Stimulated activated naive B cell treated with anti-CD40 and anti-IgM and Interleukin-4, amounts not matched to agents 10 μg/mL and 1 μg/mL and 100 μg/mL, for 72 hours (primary cell): ENCODE measurements around the gene TRIM44.
"Not testable (repeated sequence)": the region's sequence is repeated elsewhere in the genome, so short reads cannot be mapped to it uniquely, and the experiment has no call there.

Experiments
- ATAC-seq, 2 donors: fragments of 150-1000 bp; cut with Tn5 transposase; replicated peaks; 2 replicates each; pipeline ENCODE4 v1.10.0; 2021; ENCODE audit warnings: moderate library complexity in 1 of 2
- DNase-seq: peaks from one replicate; pipeline ENCODE4 v3.0.0; 2021
- H3K27ac Mint-ChIP-seq: one replicate; pipeline ENCODE4 v1.8.0; 2022; ENCODE audit warnings: mild to moderate bottlenecking, mixed read lengths
- H3K27me3 Mint-ChIP-seq, 2 donors: one replicate each; pipeline ENCODE4 v1.8.0; 2022; ENCODE audit warnings: mixed read lengths in 2 of 2
- H3K36me3 Mint-ChIP-seq, 2 donors: one replicate each; pipeline ENCODE4 v1.8.0; 2022; ENCODE audit warnings: mixed read lengths in 2 of 2, mild to moderate bottlenecking in 1 of 2
- H3K4me1 Mint-ChIP-seq, 2 donors: one replicate each; pipeline ENCODE4 v1.8.0; 2022; ENCODE audit warnings: mixed read lengths in 2 of 2, mild to moderate bottlenecking in 1 of 2
- H3K4me3 Mint-ChIP-seq, 2 donors: one replicate each; pipeline ENCODE4 v1.8.0; 2022; ENCODE audit warnings: mild to moderate bottlenecking in 2 of 2, mixed read lengths in 2 of 2, moderate library complexity in 1 of 2
- H3K9me3 Mint-ChIP-seq, 2 donors: one replicate each; pipeline ENCODE4 v1.8.0; 2022; ENCODE audit warnings: mixed read lengths in 2 of 2, mild to moderate bottlenecking in 1 of 2

The TRIM44 gene

DNA sequence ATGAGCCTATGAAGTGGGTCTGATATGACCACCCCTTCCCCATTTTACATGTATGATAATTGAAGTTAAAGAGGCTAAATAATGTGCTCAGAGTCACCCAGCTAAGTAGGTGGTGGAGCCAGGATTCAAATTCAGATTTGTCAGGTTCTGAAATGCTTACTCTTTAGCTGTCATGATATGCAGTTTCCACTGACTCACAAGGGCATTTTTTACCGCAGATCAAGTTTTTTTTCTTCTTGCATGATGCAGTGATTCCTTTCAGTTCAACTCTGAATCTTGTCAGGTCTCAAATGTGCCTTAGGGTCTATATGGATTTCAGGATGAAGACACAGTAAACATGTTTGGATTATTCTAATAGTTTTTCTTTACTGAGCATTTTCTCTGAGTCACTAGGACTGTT lies 12.6 kb upstream of the TRIM44 start:
- Mint-ChIP-seq H3K4me3 (no peak overlapping the region), H3K27ac (no peak overlapping the region), H3K36me3 (no peaks in the 10 kb centered on the region), H3K27me3 (peaks cover 44 to 73% of the 10 kb centered on the region in 2 donors), H3K4me1 (no peaks in the 10 kb centered on the region), H3K9me3 (peaks cover 2 to 7% of the 10 kb centered on the region in 2 donors)
- no peak for DNase-seq
- no peak for ATAC-seq

DNA sequence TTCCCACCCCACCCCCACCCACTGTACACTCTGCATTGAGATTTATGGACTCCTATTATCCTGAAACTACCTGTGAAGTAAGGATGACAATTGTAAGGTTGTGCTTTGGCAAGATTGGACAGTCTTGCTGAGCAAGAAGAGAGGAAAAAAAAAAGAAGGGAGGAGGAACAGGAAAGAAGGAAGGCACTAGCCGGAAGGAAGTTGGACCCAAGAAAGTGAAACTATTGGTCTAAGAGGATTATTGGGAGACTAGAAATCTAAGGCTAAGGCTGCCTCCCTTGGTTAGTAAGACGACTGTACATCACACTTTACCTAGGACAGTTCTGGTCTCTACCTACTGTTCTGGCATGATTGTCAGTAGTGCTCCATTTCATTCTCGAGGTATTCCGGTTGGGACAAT lies 12.1 kb upstream of the TRIM44 start:
- ATAC-seq (no peak), DNase-seq (no peak)
- H3K27me3 Mint-ChIP-seq, result peaks cover 48 to 75% of the 10 kb centered on the region in 2 donors
- H3K36me3 Mint-ChIP-seq, result no peaks in the 10 kb centered on the region
- H3K9me3 Mint-ChIP-seq, result peaks cover 2 to 7% of the 10 kb centered on the region in 2 donors
- no peak overlapping the region for H3K4me3 Mint-ChIP-seq
- no peak overlapping the region for H3K27ac Mint-ChIP-seq
- no peaks in the 10 kb centered on the region for H3K4me1 Mint-ChIP-seq

DNA sequence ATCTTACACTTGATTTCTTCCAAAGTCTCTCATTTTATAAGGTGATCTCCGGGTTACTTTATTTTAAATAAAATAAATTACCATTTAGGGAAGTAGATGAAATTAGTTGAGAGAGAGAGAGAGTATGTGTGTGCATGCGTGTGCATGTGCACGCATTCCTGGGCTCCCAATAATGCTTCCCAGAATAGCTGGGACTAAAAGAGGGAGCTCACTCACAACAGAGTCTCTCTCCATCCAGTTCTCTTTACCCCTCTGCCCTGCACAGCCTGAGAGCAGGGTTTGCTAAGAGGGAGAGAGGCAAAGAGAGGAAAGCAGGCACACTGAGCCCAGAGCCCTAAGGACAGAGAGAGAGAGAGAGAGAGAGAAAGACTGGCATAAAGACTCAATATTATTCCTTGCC lies 11.3 kb upstream of the TRIM44 start:
- H3K36me3 Mint-ChIP-seq, result no peaks in the 10 kb centered on the region
- DNase-seq (no peak), ATAC-seq (no peak)
- no peaks in the 10 kb centered on the region for H3K4me1 Mint-ChIP-seq
- peaks cover 45 to 70% of the 10 kb centered on the region in 2 donors for H3K27me3 Mint-ChIP-seq
- H3K27ac Mint-ChIP-seq, result no peak overlapping the region
- peaks cover 0 to under 1% of the 10 kb centered on the region in 2 donors for H3K9me3 Mint-ChIP-seq
- H3K4me3 Mint-ChIP-seq, result no peak overlapping the region

DNA sequence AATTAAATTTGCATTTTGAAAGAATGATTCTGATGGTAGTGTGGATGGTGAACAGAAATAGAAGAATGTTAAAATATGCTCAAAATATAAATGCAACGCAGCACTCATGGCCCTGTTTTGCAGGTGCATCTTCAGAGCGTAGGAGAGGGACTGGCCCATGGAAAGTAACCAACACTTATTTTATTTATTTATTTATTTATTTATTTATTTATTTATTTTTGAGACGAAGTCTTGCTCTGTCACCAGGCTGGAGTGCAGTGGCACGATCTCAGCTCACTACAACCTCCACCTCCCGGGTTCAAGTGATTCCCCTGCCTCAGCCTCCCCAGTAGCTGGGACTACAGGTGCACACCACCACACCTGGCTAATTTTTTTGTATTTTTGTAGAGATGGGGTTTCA lies 9.8 kb upstream of the TRIM44 start:
- not testable (repeated sequence) for H3K9me3 Mint-ChIP-seq, H3K27ac Mint-ChIP-seq, H3K4me3 Mint-ChIP-seq, H3K4me1 Mint-ChIP-seq, DNase-seq, H3K36me3 Mint-ChIP-seq, ATAC-seq
- peaks cover 46 to 71% of the 10 kb centered on the region in 2 donors for H3K27me3 Mint-ChIP-seq

DNA sequence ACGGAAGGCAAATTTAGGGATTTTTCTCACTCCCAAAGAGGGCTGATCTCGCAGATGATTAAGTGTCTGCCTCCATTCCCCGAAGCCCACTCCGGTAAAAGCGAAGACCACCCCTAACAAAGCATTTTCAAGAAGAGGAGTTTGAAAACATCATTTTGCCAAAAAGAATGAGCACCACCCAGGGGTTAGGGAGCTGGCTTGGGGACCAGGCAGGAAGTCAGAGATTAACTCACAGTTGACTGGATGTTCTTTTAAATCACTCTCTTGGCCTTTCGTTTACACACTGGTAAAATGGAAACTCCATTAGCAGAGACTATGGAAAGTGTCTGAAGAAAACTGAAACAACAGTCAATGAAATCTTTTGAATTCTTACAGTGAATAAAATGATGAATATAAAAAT lies 7.9 kb upstream of the TRIM44 start:
- H3K4me3 Mint-ChIP-seq, result no peak overlapping the region
- no peaks in the 10 kb centered on the region for H3K9me3 Mint-ChIP-seq
- DNase-seq (no peak), ATAC-seq (no peak)
- H3K27ac Mint-ChIP-seq, result no peak overlapping the region
- no peaks in the 10 kb centered on the region for H3K4me1 Mint-ChIP-seq
- H3K27me3 Mint-ChIP-seq, result peaks cover 52 to 65% of the 10 kb centered on the region in 2 donors
- H3K36me3 Mint-ChIP-seq, result no peaks in the 10 kb centered on the region

DNA sequence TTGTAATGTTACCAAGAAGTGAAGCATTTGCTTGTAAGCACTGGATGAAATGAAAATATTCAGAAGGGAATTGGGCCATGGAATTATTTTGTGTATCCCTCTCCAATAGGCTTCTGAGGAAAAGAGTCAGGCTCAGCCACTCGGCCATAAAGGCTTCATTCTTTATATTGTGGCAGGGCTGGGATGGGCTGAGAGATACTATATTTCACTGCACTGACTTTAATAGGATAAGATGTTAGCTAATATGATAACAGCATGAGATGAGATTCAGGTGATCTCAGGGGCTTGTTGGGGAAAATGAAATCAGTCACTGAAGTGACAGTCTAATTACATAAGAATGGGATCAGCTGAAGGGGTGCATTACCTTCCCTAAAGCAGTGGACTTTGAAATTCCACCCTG lies 7.3 kb upstream of the TRIM44 start:
- Mint-ChIP-seq H3K4me1 (no peaks in the 10 kb centered on the region), H3K27me3 (peaks cover 52 to 65% of the 10 kb centered on the region in 2 donors), H3K4me3 (no peak overlapping the region), H3K36me3 (no peaks in the 10 kb centered on the region), H3K9me3 (no peaks in the 10 kb centered on the region), H3K27ac (no peak overlapping the region)
- no peak for ATAC-seq
- DNase-seq, result no peak

DNA sequence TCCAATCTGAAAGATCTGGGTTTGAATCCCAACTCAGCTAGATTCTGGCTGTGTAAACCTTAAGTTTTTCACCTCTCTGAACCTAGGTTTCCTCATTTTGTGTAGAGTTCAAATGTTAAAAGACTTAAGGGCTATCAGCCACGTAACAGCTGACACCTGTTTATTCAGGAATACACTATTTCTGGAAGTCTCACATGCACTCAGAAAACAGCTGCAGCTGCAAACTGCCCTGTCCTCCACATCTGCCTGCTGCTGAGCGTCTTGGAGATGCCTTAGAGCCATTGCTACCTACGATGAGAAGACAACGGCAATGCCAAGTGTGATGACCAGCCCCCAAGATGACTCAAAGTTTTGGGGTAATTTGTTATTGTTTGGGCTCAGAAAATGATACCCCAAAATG lies 6.7 kb upstream of the TRIM44 start:
- ATAC-seq (no peak), DNase-seq (no peak)
- no peak overlapping the region for H3K4me3 Mint-ChIP-seq
- no peak overlapping the region for H3K27ac Mint-ChIP-seq
- peaks cover 46 to 60% of the 10 kb centered on the region in 2 donors for H3K27me3 Mint-ChIP-seq
- H3K36me3 Mint-ChIP-seq, result no peaks in the 10 kb centered on the region
- H3K4me1 Mint-ChIP-seq, result no peaks in the 10 kb centered on the region
- no peaks in the 10 kb centered on the region for H3K9me3 Mint-ChIP-seq

DNA sequence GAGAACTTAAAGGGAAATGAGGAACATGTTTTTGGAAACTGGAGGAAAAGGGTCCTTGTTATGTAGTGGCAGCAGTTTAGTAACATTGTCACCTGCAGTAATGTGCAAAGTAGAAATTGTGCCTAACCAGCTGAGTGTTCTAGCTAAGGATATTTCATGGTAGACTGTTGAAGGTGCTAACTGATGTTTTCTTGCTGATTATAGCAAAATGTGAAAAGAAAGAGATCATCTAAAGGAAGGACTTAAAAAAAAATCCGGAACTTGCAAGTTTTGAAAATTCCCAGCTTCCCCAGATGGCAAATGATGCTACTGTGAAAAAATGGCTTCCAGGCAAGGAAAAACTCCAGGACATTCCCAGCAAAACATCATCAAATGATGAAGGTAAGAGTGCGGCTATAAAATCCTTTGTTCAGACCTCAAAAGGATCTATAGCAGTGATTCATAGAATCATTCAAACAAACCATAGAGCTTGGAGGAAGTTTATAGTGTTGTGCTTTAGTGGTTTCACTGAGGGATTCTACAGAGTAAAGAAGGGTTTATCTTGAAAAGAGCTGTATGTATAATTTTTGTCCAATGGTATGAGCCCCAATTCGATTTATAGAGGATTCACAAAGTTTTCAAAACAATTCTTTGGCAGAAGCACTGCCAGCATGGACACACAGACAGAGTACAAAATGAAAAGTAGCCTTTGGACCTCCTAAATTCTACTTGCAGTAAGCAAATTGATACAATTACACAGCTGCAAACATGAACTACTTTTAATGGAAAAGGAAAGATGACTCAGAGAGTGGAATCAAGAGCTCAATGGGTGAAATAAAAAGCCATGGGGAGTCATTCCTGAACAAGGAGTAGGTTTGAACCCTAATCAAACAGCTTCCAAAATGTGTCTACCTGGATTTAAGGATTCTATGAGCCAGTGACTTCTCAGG lies 4.3 kb upstream of the TRIM44 start:
- H3K4me3 Mint-ChIP-seq, result no peak overlapping the region
- peaks cover 39 to 40% of the 10 kb centered on the region in 2 donors for H3K27me3 Mint-ChIP-seq
- no peak for DNase-seq
- H3K9me3 Mint-ChIP-seq, result peaks cover 4% of the 10 kb centered on the region in 2 donors
- no peak overlapping the region for H3K27ac Mint-ChIP-seq
- H3K36me3 Mint-ChIP-seq, result peaks cover 4 to 7% of the 10 kb centered on the region in 2 donors
- H3K4me1 Mint-ChIP-seq, result peaks cover 6 to 14% of the 10 kb centered on the region in 2 donors
- ATAC-seq, result no peak

DNA sequence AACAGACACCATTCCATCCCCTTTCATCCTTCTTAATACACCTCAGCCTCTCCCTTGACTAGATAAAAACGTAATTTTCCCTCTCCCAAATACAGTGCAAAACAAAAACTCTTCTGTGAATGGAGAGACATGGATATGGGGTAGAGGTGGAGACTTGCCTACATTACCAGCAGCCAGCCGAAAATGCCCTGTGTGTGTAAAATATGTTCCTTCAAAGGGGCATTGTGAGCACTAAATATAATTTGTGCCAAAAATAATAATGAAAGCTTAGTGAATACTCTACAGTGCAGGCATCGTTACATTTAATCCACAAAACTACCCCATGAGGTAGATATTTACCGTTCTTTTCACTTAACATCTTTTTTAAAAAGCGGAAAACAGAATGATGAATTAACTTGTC lies 1.0 kb upstream of the TRIM44 start:
- H3K27me3 Mint-ChIP-seq, result peaks cover 15 to 16% of the 10 kb centered on the region in 2 donors
- DNase-seq (no peak), ATAC-seq (no peak)
- peak overlapping the region; percentile 98 for H3K4me3 Mint-ChIP-seq
- peaks cover 30 to 33% of the 10 kb centered on the region in 2 donors for H3K36me3 Mint-ChIP-seq
- H3K4me1 Mint-ChIP-seq, result peaks cover 21 to 44% of the 10 kb centered on the region in 2 donors
- peak overlapping the region; percentile 100 for H3K27ac Mint-ChIP-seq
- peaks cover 22% of the 10 kb centered on the region in 2 donors for H3K9me3 Mint-ChIP-seq

DNA sequence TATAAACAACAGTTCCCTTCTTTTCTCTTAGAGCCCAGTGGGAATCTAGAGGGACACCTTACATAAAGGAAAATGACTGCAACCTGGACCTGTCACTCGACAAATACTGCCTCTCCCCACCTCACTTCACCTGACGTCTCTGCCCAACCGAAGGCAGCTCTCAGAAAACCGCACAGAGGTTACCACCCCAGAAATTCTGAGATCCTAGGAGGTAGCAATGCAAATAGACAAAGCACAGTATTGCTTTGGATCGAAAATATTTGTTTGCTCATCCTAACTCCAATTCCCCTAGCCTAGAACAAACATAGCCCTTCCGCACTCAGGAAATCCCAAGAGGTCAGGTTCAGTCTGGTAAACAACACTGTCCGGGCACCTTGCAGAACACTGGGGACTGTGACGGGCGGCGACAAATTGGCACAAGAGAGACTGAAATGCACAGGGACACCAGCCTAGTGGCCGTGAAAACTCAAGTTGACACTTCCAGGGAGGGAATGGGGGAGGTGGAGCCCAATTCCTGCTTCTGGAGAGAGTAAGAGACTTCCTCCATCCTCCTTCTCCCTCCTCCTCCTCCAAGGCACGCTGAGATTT lies 420 bp upstream of the TRIM44 start:
- DNase-seq (peak; percentile 6), ATAC-seq (peak; percentile 55 to 56)
- Mint-ChIP-seq H3K4me1 (peaks cover 21 to 44% of the 10 kb centered on the region in 2 donors), H3K4me3 (peak overlapping the region; percentile 98), H3K9me3 (peaks cover 22% of the 10 kb centered on the region in 2 donors), H3K36me3 (peaks cover 30 to 36% of the 10 kb centered on the region in 2 donors), H3K27ac (peak overlapping the region; percentile 100), H3K27me3 (peaks cover 9 to 11% of the 10 kb centered on the region in 2 donors)

DNA sequence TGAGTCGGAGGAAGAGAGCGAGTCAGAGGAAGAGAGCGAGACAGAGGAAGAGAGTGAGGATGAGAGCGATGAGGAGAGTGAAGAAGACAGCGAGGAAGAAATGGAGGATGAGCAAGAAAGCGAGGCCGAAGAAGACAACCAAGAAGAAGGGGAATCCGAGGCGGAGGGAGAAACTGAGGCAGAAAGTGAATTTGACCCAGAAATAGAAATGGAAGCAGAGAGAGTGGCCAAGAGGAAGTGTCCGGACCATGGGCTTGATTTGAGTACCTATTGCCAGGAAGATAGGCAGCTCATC lies 780 bp downstream of the TRIM44 start:
- peaks cover 36 to 46% of the 10 kb centered on the region in 2 donors for H3K36me3 Mint-ChIP-seq
- peaks cover 22 to 24% of the 10 kb centered on the region in 2 donors for H3K9me3 Mint-ChIP-seq
- peaks cover 21 to 44% of the 10 kb centered on the region in 2 donors for H3K4me1 Mint-ChIP-seq
- ATAC-seq (no peak), DNase-seq (no peak)
- H3K4me3 Mint-ChIP-seq, result peak overlapping the region; percentile 98
- peaks cover 0 to 1% of the 10 kb centered on the region in 2 donors for H3K27me3 Mint-ChIP-seq
- peak overlapping the region; percentile 100 for H3K27ac Mint-ChIP-seq

DNA sequence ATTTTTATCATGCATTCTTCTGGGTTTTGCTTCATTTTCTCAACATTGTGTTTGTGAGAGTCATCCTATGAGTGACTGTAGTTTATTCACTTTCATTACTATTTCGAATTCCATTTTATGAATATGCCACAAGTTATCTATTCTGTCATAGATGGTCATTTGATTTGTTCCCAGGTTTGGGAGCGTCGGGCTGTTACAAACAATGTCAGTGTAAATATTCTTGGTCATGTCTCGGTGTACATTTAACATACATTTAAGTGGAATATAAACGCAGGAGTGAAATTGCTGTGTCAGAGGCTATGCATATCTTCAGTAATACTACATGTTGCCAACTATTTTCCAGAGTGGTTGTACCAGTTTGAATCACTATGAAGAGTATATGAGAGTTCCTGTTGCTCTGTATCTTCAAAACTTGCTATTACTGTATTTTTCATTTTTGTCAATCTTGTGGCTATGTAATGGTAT lies 2.4 kb downstream of the TRIM44 start:
- H3K27ac Mint-ChIP-seq, result no peak overlapping the region
- peaks cover 28 to 57% of the 10 kb centered on the region in 2 donors for H3K4me1 Mint-ChIP-seq
- H3K27me3 Mint-ChIP-seq, result no peaks in the 10 kb centered on the region
- no peak for ATAC-seq
- no peak for DNase-seq
- H3K36me3 Mint-ChIP-seq, result peaks cover 48 to 58% of the 10 kb centered on the region in 2 donors
- H3K4me3 Mint-ChIP-seq, result peak overlapping the region; percentile 60 to 98
- peaks cover 22 to 25% of the 10 kb centered on the region in 2 donors for H3K9me3 Mint-ChIP-seq

DNA sequence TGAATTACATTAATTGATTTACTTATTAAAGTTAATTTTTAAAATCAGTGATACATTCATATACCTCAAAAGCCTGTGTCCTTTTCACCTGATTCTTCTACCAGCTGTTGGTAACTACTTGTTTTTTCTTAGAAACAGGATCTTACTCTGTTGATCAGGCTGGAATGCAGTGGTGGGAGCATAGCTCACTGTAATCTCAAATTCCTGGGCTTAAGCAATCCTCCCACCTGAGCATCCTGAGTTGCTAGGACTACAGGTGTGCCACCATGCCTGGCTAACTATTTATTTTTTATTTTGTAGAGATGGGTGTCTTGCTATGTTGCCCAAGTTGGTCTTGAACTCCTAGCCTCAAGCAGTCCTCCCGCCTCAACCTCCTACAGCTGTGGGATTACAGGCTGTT lies 4.7 kb downstream of the TRIM44 start:
- H3K4me3 Mint-ChIP-seq, result no peak overlapping the region
- peaks cover 22 to 26% of the 10 kb centered on the region in 2 donors for H3K9me3 Mint-ChIP-seq
- no peak for ATAC-seq
- no peak for DNase-seq
- H3K27ac Mint-ChIP-seq, result no peak overlapping the region
- no peaks in the 10 kb centered on the region for H3K27me3 Mint-ChIP-seq
- H3K36me3 Mint-ChIP-seq, result peaks cover 60 to 68% of the 10 kb centered on the region in 2 donors
- H3K4me1 Mint-ChIP-seq, result peaks cover 36 to 68% of the 10 kb centered on the region in 2 donors

DNA sequence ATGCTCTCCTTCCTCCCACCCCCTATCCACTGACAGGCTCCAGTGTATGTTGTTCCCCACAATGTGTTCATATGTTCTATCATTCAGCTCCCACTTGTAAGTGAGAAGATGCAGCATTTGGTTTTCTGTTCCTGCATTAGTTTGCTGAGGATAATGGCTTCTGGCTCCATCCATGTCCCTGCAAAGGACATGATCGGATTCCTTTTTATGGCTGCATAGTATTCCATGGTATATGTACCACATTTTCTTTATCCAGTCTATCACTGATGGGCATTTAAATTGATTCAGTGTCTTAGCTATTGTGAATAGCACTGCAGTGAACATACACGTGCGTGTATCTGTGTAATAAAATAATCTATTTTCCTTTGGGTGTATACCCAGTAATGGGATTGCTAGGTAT lies 5.8 kb downstream of the TRIM44 start:
- H3K27me3 Mint-ChIP-seq, H3K27ac Mint-ChIP-seq, DNase-seq, ATAC-seq, H3K4me3 Mint-ChIP-seq: not testable (repeated sequence)
- H3K4me1 Mint-ChIP-seq, result peaks cover 38 to 73% of the 10 kb centered on the region in 2 donors
- peaks cover 58 to 70% of the 10 kb centered on the region in 2 donors for H3K36me3 Mint-ChIP-seq
- peaks cover 18 to 22% of the 10 kb centered on the region in 2 donors for H3K9me3 Mint-ChIP-seq
